Chondrocyte (in vitro differentiated cells): ENCODE results near the gene MMD. TPM values are rescaled to one million over a fixed set of nuclear protein-coding genes. Genes with fewer than 3 reads are reported as not detected.
"Not testable (repeated sequence)": the region's sequence is repeated elsewhere in the genome, so short reads cannot be mapped to it uniquely, and the experiment has no call there.

Experiments
- DNase-seq: peaks from one replicate; pipeline ENCODE4 v3.0.0; 2021; ENCODE audit warnings: mixed read lengths, low spot score
- H3K27ac Mint-ChIP-seq: one replicate; pipeline ENCODE4 v1.8.0; 2021; ENCODE audit warnings: mild to moderate bottlenecking, moderate library complexity, mixed read lengths; ENCODE audit not compliant: unreplicated experiment
- H3K27me3 Mint-ChIP-seq: 2 replicates; pipeline ENCODE4 v1.8.0; 2021; ENCODE audit warnings: low read depth, mixed read lengths
- H3K36me3 Mint-ChIP-seq: 2 replicates; pipeline ENCODE4 v1.8.0; 2021; ENCODE audit warnings: low read depth, mixed read lengths
- H3K4me1 Mint-ChIP-seq: 2 replicates; pipeline ENCODE4 v1.8.0; 2021; ENCODE audit warnings: low read depth, mild to moderate bottlenecking, mixed read lengths
- H3K4me3 Mint-ChIP-seq: one replicate; pipeline ENCODE4 v1.8.0; 2021; ENCODE audit warnings: mild to moderate bottlenecking, moderate library complexity, mixed read lengths; ENCODE audit not compliant: unreplicated experiment
- H3K9me3 Mint-ChIP-seq: 2 replicates; pipeline ENCODE4 v1.8.0; 2021; ENCODE audit warnings: low read depth, mixed read lengths
- total RNA-seq: library from RNA; stranded (reverse); gene quantifications from 3 replicates; pipeline ENCODE4 v1.2.1, GENCODE V29; 2021
- TF ChIP-seq, protein P1 (sequence below): fragments of 200-600 bp; sonication (generic); IDR thresholded peaks from 2 replicates; pipeline ENCODE4 v1.5.0; 2021; ENCODE audit warnings: antibody characterized with exemption, mild to moderate bottlenecking, moderate library complexity

Gene MMD
- total RNA-seq, 1 donor from 2014 or later = 8.2 TPM

DNA sequence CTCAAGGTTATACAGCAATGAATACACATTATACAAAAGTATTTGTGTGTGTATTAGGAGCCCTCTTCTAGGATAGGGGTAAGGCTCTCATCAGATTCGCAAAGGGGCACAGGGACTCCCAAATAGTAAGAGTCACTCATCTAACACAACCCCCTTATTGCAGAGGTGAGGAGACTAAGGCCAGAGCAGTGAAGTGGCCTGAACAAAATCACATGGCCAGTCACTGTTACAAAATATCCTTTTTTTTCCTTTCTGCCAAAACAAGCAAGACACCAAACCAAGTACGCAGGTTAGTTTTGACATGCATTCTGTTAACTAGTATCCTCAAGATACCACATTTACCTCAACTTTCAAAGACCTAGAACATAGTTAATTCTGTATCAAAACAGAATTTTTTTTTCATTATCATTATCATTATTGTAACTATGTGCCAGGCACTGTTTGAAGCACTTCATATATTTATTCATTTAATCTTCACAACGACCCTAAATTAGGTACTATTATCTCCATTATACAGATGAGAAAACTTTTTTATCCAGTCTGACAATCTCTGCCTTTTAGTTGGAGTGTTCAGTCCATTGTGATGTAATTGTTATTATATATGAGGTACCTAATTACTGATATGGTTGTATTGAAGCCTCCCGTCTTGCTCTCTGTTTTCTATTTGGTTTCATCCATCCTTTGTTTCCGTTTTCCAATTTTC lies 25.7 kb downstream of the MMD start:
- peaks cover 4% of the 10 kb centered on the region for H3K36me3 Mint-ChIP-seq

DNA sequence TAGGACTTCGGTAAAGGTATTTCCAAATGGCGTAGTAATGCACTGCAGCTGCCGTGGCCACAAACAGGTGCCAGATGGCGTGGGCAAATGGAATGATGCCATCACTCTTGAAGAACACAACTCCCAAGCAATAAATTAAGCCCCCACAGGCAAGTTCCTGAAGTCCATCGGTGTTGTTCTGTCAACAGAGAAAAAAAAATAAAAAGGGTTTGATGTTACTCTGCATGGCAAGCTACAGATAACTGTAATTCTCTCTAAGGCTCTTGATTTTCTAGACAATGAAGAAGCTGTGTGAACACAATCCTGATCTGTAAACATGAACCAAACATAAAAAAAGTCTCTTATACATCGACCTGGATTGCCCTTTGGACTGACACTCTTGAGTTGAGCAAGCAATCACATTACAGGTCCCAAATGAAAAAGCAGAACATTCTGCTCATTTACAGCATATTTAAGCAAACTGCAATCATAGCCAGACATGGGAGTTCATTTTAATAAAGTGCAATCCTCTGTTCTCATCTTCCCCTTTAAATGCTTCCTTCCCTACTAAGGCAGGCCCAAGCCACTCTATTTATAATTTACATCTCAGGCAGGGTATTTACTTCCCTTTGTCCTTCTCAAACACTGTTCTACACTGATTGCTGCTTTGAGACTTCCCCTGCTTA lies 27.1 kb downstream of the MMD start:
- Mint-ChIP-seq H3K4me3 (no peak overlapping the region), H3K27ac (no peak overlapping the region), H3K27me3 (no peaks in the 10 kb centered on the region), H3K4me1 (peaks cover 8% of the 10 kb centered on the region), H3K36me3 (peaks cover 4% of the 10 kb centered on the region), H3K9me3 (peaks cover 2% of the 10 kb centered on the region)
- DNase-seq = no peak
- TF ChIP-seq, protein P1, sequence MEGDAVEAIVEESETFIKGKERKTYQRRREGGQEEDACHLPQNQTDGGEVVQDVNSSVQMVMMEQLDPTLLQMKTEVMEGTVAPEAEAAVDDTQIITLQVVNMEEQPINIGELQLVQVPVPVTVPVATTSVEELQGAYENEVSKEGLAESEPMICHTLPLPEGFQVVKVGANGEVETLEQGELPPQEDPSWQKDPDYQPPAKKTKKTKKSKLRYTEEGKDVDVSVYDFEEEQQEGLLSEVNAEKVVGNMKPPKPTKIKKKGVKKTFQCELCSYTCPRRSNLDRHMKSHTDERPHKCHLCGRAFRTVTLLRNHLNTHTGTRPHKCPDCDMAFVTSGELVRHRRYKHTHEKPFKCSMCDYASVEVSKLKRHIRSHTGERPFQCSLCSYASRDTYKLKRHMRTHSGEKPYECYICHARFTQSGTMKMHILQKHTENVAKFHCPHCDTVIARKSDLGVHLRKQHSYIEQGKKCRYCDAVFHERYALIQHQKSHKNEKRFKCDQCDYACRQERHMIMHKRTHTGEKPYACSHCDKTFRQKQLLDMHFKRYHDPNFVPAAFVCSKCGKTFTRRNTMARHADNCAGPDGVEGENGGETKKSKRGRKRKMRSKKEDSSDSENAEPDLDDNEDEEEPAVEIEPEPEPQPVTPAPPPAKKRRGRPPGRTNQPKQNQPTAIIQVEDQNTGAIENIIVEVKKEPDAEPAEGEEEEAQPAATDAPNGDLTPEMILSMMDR = no peak

More for the DNA sequence above, 25.7 kb downstream of the MMD start:
- TF ChIP-seq, protein P1 = no peak
- H3K27me3 Mint-ChIP-seq = no peaks in the 10 kb centered on the region
- peaks cover 2% of the 10 kb centered on the region for H3K9me3 Mint-ChIP-seq
- no peak for DNase-seq
- no peak overlapping the region for H3K4me3 Mint-ChIP-seq
- no peak overlapping the region for H3K27ac Mint-ChIP-seq
- peaks cover 3% of the 10 kb centered on the region for H3K4me1 Mint-ChIP-seq

DNA sequence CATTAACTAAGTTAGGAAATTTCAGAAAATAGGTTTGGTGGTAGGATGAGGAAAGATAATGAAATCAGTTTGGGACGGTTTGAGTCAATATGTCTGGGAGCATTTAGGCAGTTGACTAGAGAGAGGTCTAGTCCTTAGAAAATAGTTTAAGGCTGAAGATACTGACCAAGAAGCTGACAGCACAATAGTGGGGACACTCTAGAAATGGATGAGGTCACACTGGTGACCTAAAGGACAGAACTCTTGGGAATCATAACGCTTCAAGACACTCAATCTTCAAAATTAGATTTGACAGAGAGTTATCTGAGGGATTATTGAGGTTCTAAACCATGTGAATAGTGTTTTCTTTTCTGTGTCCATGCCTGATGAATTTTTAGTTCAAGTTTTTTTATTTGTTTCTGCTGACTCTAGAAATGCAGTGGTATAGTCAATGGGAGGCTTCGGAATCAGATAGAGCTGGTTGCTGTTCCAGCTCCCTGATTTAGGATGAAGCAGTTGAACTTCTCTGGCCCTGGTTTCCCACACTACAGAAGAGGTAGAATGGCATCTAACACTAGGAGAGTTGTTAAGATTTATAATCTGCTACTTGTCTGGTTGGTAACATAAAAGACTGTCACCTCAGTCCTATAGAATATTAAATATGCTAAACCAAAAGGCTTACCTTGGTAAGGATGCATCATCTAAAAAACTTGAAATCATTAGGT lies 29.7 kb downstream of the MMD start:
- no peaks in the 10 kb centered on the region for H3K9me3 Mint-ChIP-seq
- peaks cover 3% of the 10 kb centered on the region for H3K36me3 Mint-ChIP-seq
- no peak for DNase-seq
- peaks cover 19% of the 10 kb centered on the region for H3K4me1 Mint-ChIP-seq
- H3K27me3 Mint-ChIP-seq = no peaks in the 10 kb centered on the region
- H3K4me3 Mint-ChIP-seq = no peak overlapping the region
- no peak overlapping the region for H3K27ac Mint-ChIP-seq
- TF ChIP-seq, protein P1 = no peak

DNA sequence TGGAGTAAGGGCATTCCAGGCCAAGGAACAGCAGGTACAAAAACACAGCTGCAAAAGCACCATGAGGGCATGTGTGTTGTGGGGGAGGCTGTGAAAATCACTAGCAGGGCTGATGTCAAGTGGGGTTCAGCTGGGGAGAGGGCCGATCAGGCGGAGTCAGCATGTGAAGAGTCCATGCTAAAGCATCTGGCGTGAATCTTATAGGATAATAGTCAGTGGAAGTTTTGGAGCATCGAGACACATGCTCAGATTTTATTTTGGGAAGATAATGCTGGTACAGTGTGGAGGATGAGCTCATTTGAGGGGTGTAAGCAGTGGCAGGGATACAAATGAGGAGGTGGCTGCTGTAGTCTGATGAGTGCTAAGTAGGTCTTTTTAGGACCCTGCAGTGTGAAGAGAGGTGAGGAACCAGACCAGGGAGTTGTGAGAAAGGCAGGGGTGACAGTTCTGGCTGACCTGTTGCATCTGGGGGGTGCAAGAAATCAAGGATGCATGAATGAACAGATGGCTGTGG lies 30.3 kb downstream of the MMD start:
- peaks cover 19% of the 10 kb centered on the region for H3K4me1 Mint-ChIP-seq
- H3K36me3 Mint-ChIP-seq = peaks cover 3% of the 10 kb centered on the region
- H3K4me3 Mint-ChIP-seq = no peak overlapping the region
- no peaks in the 10 kb centered on the region for H3K9me3 Mint-ChIP-seq
- no peaks in the 10 kb centered on the region for H3K27me3 Mint-ChIP-seq
- H3K27ac Mint-ChIP-seq = no peak overlapping the region
- DNase-seq = no peak
- TF ChIP-seq, protein P1 = no peak

DNA sequence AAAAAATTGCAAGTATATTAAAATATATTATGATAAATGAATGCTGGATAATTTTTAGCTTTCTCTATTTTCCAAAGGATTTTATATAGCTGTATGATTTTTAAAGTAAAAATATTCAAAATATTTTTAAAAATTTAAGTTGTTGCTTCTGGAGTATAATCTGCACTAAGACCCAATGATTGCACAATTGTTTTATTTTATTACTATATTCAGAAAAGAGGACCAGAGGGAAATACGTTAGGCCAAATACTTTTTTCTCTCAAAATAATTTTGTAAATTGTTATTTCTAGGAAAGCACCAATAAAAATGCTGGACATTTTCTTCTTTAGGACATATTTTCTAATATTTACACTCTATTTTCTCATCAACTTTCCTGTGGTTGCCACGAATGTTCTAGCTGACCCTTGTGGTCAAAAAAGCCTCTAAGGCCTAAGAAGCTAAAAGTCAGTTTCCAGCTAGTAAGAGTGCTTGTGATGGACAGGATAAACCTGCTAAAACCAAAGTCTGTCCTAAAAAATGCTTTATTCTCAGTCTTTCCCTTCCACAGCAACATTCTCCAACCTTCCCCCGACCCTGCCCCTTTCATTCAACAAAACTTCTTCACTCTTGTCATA lies 31.2 kb downstream of the MMD start:
- Mint-ChIP-seq H3K27ac (peak overlapping the region; percentile 65), H3K36me3 (peaks cover 3% of the 10 kb centered on the region), H3K4me1 (peaks cover 19% of the 10 kb centered on the region), H3K4me3 (no peak overlapping the region), H3K27me3 (no peaks in the 10 kb centered on the region), H3K9me3 (no peaks in the 10 kb centered on the region)
- TF ChIP-seq, protein P1 = no peak
- no peak for DNase-seq

DNA sequence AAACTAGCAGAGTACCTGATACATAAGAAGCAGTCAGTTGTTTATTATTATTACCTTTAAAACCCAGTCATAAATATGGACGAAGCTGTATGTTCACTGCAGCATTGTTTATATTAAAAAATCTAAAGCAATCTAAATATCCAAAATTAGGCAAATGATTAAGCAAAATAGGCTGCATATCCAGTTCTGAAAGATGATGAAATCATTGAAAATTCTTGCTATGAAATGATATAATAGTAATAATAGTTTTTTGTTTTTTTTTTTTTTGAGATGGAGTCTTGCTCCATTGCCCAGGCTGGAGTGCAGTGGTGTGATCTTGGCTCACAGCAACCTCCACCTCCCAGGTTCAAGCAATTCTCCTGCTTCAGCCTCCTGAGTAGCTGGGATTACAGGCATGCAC lies 31.9 kb downstream of the MMD start:
- H3K9me3 Mint-ChIP-seq, H3K27me3 Mint-ChIP-seq, H3K4me3 Mint-ChIP-seq, H3K36me3 Mint-ChIP-seq, H3K27ac Mint-ChIP-seq, DNase-seq: not testable (repeated sequence)
- peaks cover 19% of the 10 kb centered on the region for H3K4me1 Mint-ChIP-seq
